ENCODE results near the gene SLC8A3. TPM values are rescaled to one million over a fixed set of nuclear protein-coding genes. Genes with fewer than 3 reads are reported as not detected.

Gene SLC8A3
- total and polyA plus RNA-seq, 10 of the 15 experiments (the other 5 are each of a cell fraction or from before 2014, with no cell fraction given) = 0.04 to 0.17 (median 0.13) TPM; not detected in 3

- CTCF ChIA-PET = no interaction called here
- in situ Hi-C loops (cut with MboI) (no loop called here), intact Hi-C loops (cut with micrococcal nuclease; ENCODE audit: unreplicated experiment) (no loop called here)
- no peaks in the 10 kb centered on the region for H3K9me3 ChIP-seq (replicated peaks; ENCODE audit: control insufficient read depth, insufficient read depth, low read length)
- H3K27me3 ChIP-seq (replicated peaks in 1 of 2; ENCODE audit: control insufficient read depth in 2 of 2, insufficient read depth in 2 of 2, low read length in 1 of 2) = peaks cover 1 to 3% of the 10 kb centered on the region in 2 experiments; a peak in 2 of 4 replicates
- BruUV-seq (replicated peaks) = no TSS peak
- H4K20me1 ChIP-seq (ENCODE audit: control insufficient read depth, insufficient read depth) = no peaks in the 10 kb centered on the region; the same call in 1 of the 2 replicates
- DNase-seq (ENCODE audit: low read depth, low spot score) (no peak), FAIRE-seq (no peak), ATAC-seq (no peak)
- SMC1A ChIA-PET (ENCODE audit: uncharacterized antibody, unreplicated experiment) = no interaction called here
- H3K9ac ChIP-seq (ENCODE audit: control insufficient read depth, insufficient read depth, low read length) = no peak overlapping the region
- no peaks in the 10 kb centered on the region for H3K36me3 ChIP-seq (ENCODE audit: control insufficient read depth in 2 of 2, insufficient read depth in 2 of 2, low read length in 1 of 2)
- WGBS (ENCODE audit: insufficient coverage, insufficient replicate concordance, low lambda C conversion rate, missing lambda C conversion rate) = 43% methylated on average over 2 of the region's 2 CpGs
- H3K4me3 ChIP-seq = no peak overlapping the region
- no peak overlapping the region for H3K27ac ChIP-seq (ENCODE audit: control insufficient read depth, insufficient read depth)
- H3K79me2 ChIP-seq (ENCODE audit: control insufficient read depth, insufficient read depth, low read length) = no peaks in the 10 kb centered on the region
- POLR2A ChIA-PET = no interaction called here
- TF ChIP-seq RAD51 (IDR thresholded peaks at IDR 0.05) (no peak), NRF1 (conservative IDR thresholded peaks at IDR 0.05; ENCODE audit: low read depth, low read length) (no peak), EED (IDR thresholded peaks at IDR 0.05; ENCODE audit: low read depth) (no peak), CEBPZ (IDR thresholded peaks at IDR 0.05; ENCODE audit: low read depth, low read length) (no peak), NKRF (conservative IDR thresholded peaks at IDR 0.05) (no peak), CBFB (IDR thresholded peaks at IDR 0.05; ENCODE audit: low read depth) (no peak), MAX (IDR thresholded peaks at IDR 0.05; ENCODE audit: low read depth, low read length) (no peak), SP1 (IDR thresholded peaks at IDR 0.05; ENCODE audit: low read depth, low read length) (no peak), ETV6 (conservative IDR thresholded peaks at IDR 0.05 in 1 of 2, IDR thresholded peaks at IDR 0.05 in 1 of 2; ENCODE audit: borderline replicate concordance in 1 of 2, low read depth in 1 of 2) (no peak)
- RAD21 ChIA-PET (ENCODE audit: unreplicated experiment) = no interaction called here
- no peaks in the 10 kb centered on the region for H3K4me1 ChIP-seq (ENCODE audit: control insufficient read depth, insufficient read depth, low read length)
- H2AFZ ChIP-seq (ENCODE audit: control insufficient read depth, low read depth, low read length) = no peak overlapping the region
- H3K4me2 ChIP-seq (ENCODE audit: control insufficient read depth, insufficient read depth) = no peak overlapping the region
Observed at GRCh38 chr14:70113211-70113610, 75.5 kb downstream of the SLC8A3 start.
